ENCODE data around the gene ACKR2. TPM values are rescaled to one million over a fixed set of nuclear protein-coding genes. Genes with fewer than 3 reads are reported as not detected.
A peak's percentile ranks its signal among the peaks of the same experiment; 100 is the strongest.

The ACKR2 gene
- total RNA-seq, 2 donors from 2014 or later, result 0.10 to 0.35 TPM

DNA sequence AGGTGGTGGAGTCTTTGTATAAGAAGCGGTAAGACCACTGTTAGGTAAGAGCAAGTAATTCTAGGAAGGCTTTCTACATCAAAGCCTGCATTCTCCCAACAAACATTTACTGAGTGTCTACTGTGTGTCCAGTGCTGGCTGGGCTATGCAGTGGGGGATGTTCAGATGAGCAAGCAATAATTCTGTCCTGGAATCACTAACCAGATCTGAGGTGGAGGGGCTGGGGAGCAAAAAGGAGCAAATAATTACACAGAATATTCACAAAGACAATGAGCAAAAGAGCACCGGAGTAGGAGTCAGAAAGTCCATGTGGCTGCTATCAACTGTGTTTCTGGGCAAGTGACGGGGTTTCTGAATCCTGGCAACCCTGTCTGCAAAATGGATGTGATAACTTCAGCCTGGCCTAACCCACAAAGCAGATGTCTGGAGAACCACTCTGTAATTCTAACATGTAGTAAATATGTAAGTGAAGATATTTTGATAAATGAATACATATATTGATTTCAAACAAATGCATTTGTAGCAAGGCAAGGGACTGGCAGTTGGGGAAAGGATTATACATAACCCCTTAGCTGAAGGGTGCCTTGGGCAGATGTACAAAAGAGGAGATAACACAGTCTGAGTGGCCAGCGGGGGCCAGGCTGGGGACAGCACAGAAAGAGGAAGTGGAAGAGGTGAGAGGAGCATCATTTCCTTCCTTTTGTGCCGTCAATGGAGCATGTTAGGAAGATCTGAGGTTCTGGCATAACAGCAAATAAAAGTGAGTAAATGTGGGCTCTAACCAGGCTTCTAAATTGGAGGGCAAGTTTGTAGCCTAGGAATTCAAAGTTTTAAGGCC, 37.7 kb downstream of the ACKR2 start:
- Mint-ChIP-seq H3K4me1 (peaks cover 16% of the 10 kb centered on the region), H3K36me3 (ENCODE audit: low read depth) (peaks cover 2% of the 10 kb centered on the region), H3K27me3 (peaks cover 21% of the 10 kb centered on the region), H3K4me3 (peak overlapping the region; percentile 10), H3K27ac (peak overlapping the region; percentile 72)
- H3K9me3 ChIP-seq (ENCODE audit: control insufficient read depth, low read length, poor library complexity, severe bottlenecking), result no peaks in the 10 kb centered on the region
- ATAC-seq (peak; percentile 69), DNase-seq (no peak)

DNA sequence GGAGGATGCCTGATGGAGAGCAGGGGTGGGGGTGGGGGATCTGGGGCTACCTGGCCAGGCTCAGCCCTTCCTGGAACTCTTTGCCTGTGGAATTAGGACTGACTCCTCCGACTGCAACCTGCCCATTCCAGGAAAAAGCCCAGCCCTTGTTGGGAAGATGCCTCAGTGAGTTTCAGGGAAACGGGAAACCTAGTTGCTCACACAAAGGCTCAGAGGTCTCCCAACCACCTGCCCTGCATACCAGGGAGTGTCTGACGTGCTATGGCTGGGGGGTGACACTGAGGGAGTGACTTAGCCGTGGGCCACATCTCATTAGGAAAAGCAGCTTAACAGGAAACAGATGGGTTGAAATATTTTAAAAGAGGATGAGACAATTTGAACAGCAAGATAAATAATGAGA, 38.5 kb downstream of the ACKR2 start:
- H3K27ac Mint-ChIP-seq, result peak overlapping the region; percentile 72
- no peaks in the 10 kb centered on the region for H3K36me3 Mint-ChIP-seq (ENCODE audit: low read depth)
- no peaks in the 10 kb centered on the region for H3K9me3 ChIP-seq (ENCODE audit: control insufficient read depth, low read length, poor library complexity, severe bottlenecking)
- peaks cover 19% of the 10 kb centered on the region for H3K4me1 Mint-ChIP-seq
- DNase-seq, result no peak
- H3K27me3 Mint-ChIP-seq, result peaks cover 28% of the 10 kb centered on the region
- no peak for ATAC-seq
- H3K4me3 Mint-ChIP-seq, result no peak overlapping the region

DNA sequence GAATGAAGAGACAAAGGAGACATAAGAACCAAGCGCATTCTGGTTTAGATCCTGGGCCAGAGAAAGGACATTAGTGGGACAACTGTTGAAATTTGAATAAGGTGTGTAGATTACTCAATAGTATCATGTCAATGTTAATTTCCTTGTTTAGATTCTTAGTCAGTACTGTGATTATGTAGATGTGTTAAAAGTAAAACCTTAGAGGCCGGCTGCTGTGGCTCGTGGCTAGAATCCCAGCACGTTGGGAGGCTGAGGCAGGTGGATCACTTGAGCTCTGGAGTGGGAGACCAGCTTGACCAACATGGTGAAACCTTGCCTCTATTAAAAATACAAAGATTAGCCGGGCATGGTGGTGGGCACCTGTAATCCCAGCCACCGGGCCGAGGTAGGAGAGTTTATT, 39.8 kb downstream of the ACKR2 start:
- DNase-seq (no peak), ATAC-seq (no peak)
- Mint-ChIP-seq H3K4me3 (no peak overlapping the region), H3K27ac (no peak overlapping the region), H3K27me3 (peaks cover 26% of the 10 kb centered on the region), H3K36me3 (ENCODE audit: low read depth) (no peaks in the 10 kb centered on the region), H3K4me1 (peaks cover 17% of the 10 kb centered on the region)
- H3K9me3 ChIP-seq (ENCODE audit: control insufficient read depth, low read length, poor library complexity, severe bottlenecking), result no peaks in the 10 kb centered on the region

DNA sequence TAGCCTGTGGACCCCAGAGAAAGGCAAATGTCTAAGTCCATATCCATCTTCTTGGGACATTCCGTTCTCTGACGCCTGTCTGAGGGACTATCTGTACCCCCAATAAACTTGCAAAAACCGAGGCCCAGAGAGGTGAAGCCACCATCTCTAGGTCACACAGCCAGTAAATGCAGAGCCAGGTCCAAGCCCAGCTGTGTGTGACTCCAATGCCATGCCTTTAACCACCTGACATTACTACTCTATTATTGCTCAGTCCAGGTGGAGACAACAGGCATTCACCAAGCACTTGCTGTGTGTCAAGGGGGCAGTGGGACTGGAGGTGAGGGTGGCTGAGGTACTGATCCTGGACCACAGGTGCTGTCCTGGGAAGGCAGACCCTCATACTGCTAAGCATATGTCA, 41.0 kb downstream of the ACKR2 start:
- H3K27me3 Mint-ChIP-seq, result peaks cover 33% of the 10 kb centered on the region
- ATAC-seq, result no peak
- peaks cover 1% of the 10 kb centered on the region for H3K36me3 Mint-ChIP-seq (ENCODE audit: low read depth)

DNA sequence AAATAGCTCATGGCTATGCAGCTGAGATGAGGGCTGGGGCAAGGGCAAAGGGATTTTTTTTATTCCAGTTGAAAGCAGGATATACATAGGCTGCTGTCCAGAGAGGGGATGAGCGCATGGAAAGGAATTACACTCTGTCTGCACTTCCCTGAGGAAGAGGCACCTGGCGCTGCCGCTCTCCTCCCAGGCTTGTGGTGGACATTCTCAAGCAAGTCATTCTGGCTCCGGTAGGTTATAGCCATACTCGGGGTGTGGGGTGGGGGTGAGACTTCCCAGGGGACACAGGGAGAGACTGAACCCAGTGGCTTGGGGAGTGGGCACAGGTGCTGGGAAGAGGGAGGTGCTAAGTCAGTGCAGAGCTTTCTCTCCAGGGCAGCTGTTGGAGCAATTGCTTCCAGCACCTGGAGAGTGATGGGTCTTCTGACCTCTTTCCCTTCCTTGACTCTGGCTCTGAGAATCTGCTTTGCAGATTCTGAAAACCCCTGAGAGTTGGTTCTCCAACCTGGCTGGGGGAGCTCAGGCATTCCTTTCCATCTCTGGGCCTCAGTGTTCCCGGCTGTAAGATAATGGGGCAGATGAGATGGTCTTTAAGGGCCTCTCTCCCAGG, 42.1 kb downstream of the ACKR2 start:
- peaks cover 4% of the 10 kb centered on the region for H3K36me3 Mint-ChIP-seq (ENCODE audit: low read depth)
- H3K4me3 Mint-ChIP-seq, result no peak overlapping the region
- DNase-seq, result no peak
- no peak overlapping the region for H3K27ac Mint-ChIP-seq
- H3K27me3 Mint-ChIP-seq, result peaks cover 39% of the 10 kb centered on the region
- no peaks in the 10 kb centered on the region for H3K9me3 ChIP-seq (ENCODE audit: control insufficient read depth, low read length, poor library complexity, severe bottlenecking)
- no peak for ATAC-seq
- H3K4me1 Mint-ChIP-seq, result peaks cover 17% of the 10 kb centered on the region

More for the DNA sequence above, 41.0 kb downstream of the ACKR2 start:
- H3K4me3 Mint-ChIP-seq, result no peak overlapping the region
- H3K4me1 Mint-ChIP-seq, result peaks cover 17% of the 10 kb centered on the region
- no peaks in the 10 kb centered on the region for H3K9me3 ChIP-seq (ENCODE audit: control insufficient read depth, low read length, poor library complexity, severe bottlenecking)
- no peak overlapping the region for H3K27ac Mint-ChIP-seq
- DNase-seq, result no peak

DNA sequence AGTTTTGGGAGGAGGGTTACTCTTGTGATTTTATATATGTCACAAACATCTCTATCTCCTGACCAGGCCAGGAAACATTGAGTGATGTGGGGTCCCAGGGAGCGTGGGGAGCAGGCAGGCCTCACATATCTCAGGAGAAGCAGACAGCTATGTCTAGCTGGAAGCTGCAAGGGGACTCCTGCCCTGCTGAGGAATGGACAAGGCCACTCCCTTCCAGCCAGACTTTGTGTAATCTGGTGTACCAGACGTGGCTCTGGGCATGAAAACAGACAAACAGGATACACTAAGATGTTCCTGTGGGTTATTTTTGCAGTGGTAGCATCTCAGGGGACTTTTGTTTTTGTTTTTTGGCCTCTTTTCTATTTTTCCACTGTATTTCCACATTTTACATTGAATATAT, 43.2 kb downstream of the ACKR2 start:
- peaks cover 9% of the 10 kb centered on the region for H3K4me1 Mint-ChIP-seq
- no peak for DNase-seq

DNA sequence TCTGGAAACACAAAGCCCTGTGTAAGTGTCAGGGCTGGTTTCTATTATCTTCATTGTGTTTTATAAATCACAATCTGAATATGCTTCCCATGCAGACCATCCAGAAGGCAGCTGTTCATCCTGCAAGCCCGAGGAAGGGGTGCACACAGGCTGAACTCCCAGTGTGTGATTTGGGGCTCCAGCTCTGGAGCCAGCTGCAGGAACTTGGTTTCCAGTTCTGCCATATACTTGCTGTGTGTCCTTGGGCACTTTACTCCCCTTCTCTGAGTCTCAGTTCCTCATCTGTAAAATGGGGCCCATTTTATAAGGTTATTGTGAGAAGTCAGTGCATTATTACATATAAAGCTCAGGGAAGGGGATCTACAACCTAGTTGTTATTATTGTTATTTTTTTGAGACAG, 43.8 kb downstream of the ACKR2 start:
- Mint-ChIP-seq H3K27me3 (peaks cover 46% of the 10 kb centered on the region), H3K36me3 (ENCODE audit: low read depth) (peaks cover 4% of the 10 kb centered on the region), H3K27ac (no peak overlapping the region), H3K4me1 (peaks cover 8% of the 10 kb centered on the region), H3K4me3 (no peak overlapping the region)
- ATAC-seq, result no peak
- DNase-seq, result no peak
- H3K9me3 ChIP-seq (ENCODE audit: control insufficient read depth, low read length, poor library complexity, severe bottlenecking), result no peaks in the 10 kb centered on the region

More for the DNA sequence above, 43.2 kb downstream of the ACKR2 start:
- Mint-ChIP-seq H3K36me3 (ENCODE audit: low read depth) (peaks cover 4% of the 10 kb centered on the region), H3K27ac (no peak overlapping the region), H3K4me3 (no peak overlapping the region), H3K27me3 (peaks cover 46% of the 10 kb centered on the region)
- H3K9me3 ChIP-seq (ENCODE audit: control insufficient read depth, low read length, poor library complexity, severe bottlenecking), result no peaks in the 10 kb centered on the region
- no peak for ATAC-seq

DNA sequence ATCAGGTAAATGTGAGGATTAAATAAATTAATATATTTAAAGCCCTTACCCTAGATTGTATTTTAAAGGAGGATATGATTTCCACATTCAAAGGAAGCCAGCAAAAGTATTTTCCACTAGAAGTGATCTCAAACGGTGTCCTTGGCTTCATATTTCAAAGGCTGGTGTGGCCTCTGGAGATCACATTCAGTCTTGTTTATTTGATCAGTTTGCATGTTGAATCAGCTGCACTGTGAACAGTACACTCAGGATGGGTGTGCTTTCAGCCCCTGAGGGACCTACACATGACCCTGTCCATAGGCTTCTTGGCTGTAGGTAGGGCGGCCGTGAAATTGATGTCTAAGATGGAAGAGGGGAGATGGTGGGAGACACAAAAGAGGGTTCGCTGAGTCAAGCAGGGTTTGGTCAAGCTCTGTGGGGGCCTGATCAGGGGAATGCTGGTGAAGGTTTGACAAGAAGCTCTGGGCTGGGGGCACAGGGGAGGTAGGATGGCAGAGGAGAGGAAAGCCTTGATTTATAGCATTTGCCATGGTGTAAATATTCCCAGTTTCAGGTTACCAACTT, 44.6 kb downstream of the ACKR2 start:
- DNase-seq, result no peak
- Mint-ChIP-seq H3K4me1 (peaks cover 8% of the 10 kb centered on the region), H3K36me3 (ENCODE audit: low read depth) (peaks cover 4% of the 10 kb centered on the region), H3K4me3 (no peak overlapping the region), H3K27me3 (peaks cover 54% of the 10 kb centered on the region), H3K27ac (no peak overlapping the region)
- no peaks in the 10 kb centered on the region for H3K9me3 ChIP-seq (ENCODE audit: control insufficient read depth, low read length, poor library complexity, severe bottlenecking)
- ATAC-seq, result no peak

DNA sequence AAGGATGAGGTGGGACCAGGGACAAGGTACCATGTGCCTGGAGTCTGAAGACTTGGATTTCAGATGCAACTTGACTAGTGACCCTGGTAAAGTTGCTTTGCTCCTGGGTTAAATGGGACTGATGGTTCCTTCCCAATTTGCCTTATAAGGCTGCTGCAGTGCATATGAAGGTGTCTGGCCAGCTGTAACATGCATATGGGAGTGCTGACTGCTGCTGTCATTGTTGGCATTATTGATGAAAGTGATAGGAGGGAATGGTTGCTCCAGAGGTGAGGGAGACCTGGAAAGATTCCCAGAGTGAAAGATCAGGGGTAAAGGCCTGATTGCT, 45.9 kb downstream of the ACKR2 start:
- H3K9me3 ChIP-seq (ENCODE audit: control insufficient read depth, low read length, poor library complexity, severe bottlenecking), result no peaks in the 10 kb centered on the region
- Mint-ChIP-seq H3K27me3 (peaks cover 57% of the 10 kb centered on the region), H3K4me1 (peaks cover 8% of the 10 kb centered on the region), H3K36me3 (ENCODE audit: low read depth) (peaks cover 4% of the 10 kb centered on the region), H3K4me3 (no peak overlapping the region), H3K27ac (no peak overlapping the region)
- DNase-seq (no peak), ATAC-seq (no peak)

DNA sequence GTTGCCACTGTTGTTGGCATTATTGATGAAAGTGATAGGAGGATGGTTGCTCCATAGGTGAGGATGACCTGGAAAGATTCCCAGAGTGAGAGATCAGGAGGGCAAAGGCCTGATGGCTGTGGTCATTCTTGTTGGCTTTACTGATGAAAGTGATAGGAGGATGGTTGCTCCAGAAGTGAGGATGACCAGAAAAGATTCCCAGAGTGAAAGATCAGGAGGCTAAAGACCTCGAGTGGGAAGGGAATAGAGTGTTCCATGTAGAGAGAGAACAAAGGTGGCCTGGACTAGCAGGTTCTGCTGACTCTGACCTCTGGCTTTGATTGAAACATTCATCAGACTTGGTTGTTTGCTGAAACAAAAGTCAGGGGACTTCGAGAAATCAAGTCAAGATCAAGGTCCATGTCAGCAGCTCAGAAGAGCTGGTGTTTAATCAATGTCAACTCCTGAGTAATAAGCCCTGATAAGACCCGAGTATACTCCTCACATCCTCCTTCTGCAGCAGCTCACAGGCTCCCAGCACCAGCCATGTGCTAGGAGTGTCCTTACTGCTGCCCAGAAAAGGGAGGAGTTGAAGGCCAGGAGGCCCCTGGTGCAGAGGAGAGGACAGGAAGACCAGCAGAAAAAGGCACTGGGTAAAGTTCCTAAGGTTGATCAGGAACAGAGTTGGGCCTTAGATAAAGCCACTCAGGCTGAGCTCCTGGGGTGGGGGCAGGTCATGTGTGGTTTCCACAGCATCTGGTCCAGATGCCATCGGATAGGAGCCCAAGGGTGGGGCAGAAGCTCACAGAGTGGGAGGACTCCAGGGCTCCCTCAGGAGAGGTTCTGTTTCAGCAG, 46.5 kb downstream of the ACKR2 start:
- ATAC-seq (no peak), DNase-seq (no peak)
- Mint-ChIP-seq H3K4me1 (peaks cover 5% of the 10 kb centered on the region), H3K4me3 (no peak overlapping the region), H3K36me3 (ENCODE audit: low read depth) (peaks cover 4% of the 10 kb centered on the region), H3K27me3 (peaks cover 51% of the 10 kb centered on the region), H3K27ac (no peak overlapping the region)
- no peaks in the 10 kb centered on the region for H3K9me3 ChIP-seq (ENCODE audit: control insufficient read depth, low read length, poor library complexity, severe bottlenecking)

DNA sequence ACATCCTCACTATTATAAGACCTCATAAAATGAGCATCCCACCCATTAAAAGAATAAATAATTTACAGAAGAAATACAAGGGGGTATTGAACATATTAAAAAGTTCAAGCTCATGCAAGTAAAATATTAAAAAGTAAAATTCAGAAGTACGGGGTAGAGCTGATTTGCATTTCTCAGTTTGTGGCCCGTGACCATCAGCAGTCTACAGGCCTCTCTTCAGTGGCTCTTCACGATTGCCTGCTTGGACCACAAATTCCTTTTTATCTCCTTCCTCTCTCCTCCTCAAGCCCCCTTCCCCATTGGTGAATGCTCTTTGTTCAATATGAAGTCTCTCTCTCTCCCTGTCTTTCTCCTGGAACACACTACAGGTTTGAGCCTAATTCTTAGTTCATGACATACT, 47.3 kb downstream of the ACKR2 start:
- H3K4me3 Mint-ChIP-seq, result no peak overlapping the region

DNA sequence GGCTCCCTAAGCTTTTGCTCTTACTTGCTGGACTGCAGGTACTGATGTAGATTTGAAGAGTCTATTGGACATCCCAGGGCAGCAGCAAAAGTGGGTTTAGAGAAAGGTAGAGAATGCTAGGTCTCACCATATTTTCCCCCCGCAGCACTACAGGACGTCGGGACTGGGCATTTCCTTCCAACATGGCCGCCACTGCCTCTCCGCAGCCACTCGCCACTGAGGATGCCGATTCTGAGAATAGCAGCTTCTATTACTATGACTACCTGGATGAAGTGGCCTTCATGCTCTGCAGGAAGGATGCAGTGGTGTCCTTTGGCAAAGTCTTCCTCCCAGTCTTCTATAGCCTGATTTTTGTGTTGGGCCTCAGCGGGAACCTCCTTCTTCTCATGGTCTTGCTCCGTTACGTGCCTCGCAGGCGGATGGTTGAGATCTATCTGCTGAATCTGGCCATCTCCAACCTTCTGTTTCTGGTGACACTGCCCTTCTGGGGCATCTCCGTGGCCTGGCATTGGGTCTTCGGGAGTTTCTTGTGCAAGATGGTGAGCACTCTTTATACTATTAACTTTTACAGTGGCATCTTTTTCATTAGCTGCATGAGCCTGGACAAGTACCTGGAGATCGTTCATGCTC, 55.2 kb downstream of the ACKR2 start:
- Mint-ChIP-seq H3K27ac (no peak overlapping the region), H3K4me3 (no peak overlapping the region), H3K36me3 (ENCODE audit: low read depth) (no peaks in the 10 kb centered on the region), H3K4me1 (peaks cover 2% of the 10 kb centered on the region), H3K27me3 (no peaks in the 10 kb centered on the region)
- DNase-seq (no peak), ATAC-seq (no peak)
- H3K9me3 ChIP-seq (ENCODE audit: control insufficient read depth, low read length, poor library complexity, severe bottlenecking), result no peaks in the 10 kb centered on the region

More for the DNA sequence above, 47.3 kb downstream of the ACKR2 start:
- no peaks in the 10 kb centered on the region for H3K9me3 ChIP-seq (ENCODE audit: control insufficient read depth, low read length, poor library complexity, severe bottlenecking)
- peaks cover 49% of the 10 kb centered on the region for H3K27me3 Mint-ChIP-seq
- H3K27ac Mint-ChIP-seq, result no peak overlapping the region
- H3K4me1 Mint-ChIP-seq, result peaks cover 5% of the 10 kb centered on the region
- DNase-seq (no peak), ATAC-seq (no peak)
- peaks cover 4% of the 10 kb centered on the region for H3K36me3 Mint-ChIP-seq (ENCODE audit: low read depth)

DNA sequence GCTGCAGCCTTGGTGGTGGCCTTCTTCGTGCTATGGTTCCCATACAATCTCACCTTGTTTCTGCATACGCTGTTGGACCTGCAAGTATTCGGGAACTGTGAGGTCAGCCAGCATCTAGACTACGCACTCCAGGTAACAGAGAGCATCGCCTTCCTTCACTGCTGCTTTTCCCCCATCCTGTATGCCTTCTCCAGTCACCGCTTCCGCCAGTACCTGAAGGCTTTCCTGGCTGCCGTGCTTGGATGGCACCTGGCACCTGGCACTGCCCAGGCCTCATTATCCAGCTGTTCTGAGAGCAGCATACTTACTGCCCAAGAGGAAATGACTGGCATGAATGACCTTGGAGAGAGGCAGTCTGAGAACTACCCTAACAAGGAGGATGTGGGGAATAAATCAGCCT, 56.0 kb downstream of the ACKR2 start:
- Mint-ChIP-seq H3K36me3 (ENCODE audit: low read depth) (no peaks in the 10 kb centered on the region), H3K4me1 (peaks cover 2% of the 10 kb centered on the region), H3K27ac (no peak overlapping the region), H3K4me3 (no peak overlapping the region), H3K27me3 (no peaks in the 10 kb centered on the region)
- ATAC-seq, result no peak
- H3K9me3 ChIP-seq (ENCODE audit: control insufficient read depth, low read length, poor library complexity, severe bottlenecking), result no peaks in the 10 kb centered on the region
- DNase-seq, result no peak
